HepG2 (cell line): Measurements from ENCODE around the gene PKP3. TPM values are rescaled to one million over a fixed set of nuclear protein-coding genes. Genes with fewer than 3 reads are reported as not detected.

Experiments
- CCDC6 ChIP-seq: sonication (generic); formaldehyde crosslinking; IDR thresholded peaks from 2 replicates; pipeline ENCODE4 v1.8.1; 2022; ENCODE audit warnings: mild to moderate bottlenecking, missing genetic modification reagents, moderate library complexity
- FOXC1 ChIP-seq: sonication (generic); formaldehyde crosslinking; IDR thresholded peaks from 2 replicates; pipeline ENCODE4 v1.8.0; 2022; ENCODE audit warnings: mild to moderate bottlenecking, missing genetic modification reagents, borderline replicate concordance
- GTF2F1 ChIP-seq: fragments of 150-350 bp; IDR thresholded peaks from 2 replicates; pipeline ENCODE4 v1.6.1; 2014; ENCODE audit warnings: low read length
- MAFF ChIP-seq: IDR thresholded peaks from 2 replicates; pipeline ENCODE4 v1.6.1; 2011; ENCODE audit warnings: low read depth, low read length, improper control_type of control experiment
- ZNF883 ChIP-seq: sonication (generic); formaldehyde crosslinking; IDR thresholded peaks from 2 replicates; pipeline ENCODE4 v1.5.1; 2020; ENCODE audit warnings: mild to moderate bottlenecking, missing genetic modification reagents; ENCODE audit errors: not compliant biosample characterization
- polyA plus RNA-seq, 8 experiments: library from polyadenylated mRNA; depleted of rRNA in 3 of 8; stranded (reverse) in 7 of 8; unstranded in 1 of 8; fragments of >200 nt; fragmentation: Illumina TruSeq in 4 of 8; extraction: Trizol in 4 of 8; gene quantifications; 2 replicates each; pipeline versions ENCODE4 v1.2.1 to v1.2.3, GENCODE V29; 2011 to 2016; ENCODE audit warnings: low read depth in 4 of 8, missing spikeins in 1 of 8, mixed read lengths in 1 of 8; ENCODE audit not compliant: insufficient read depth in 1 of 8
- total RNA-seq, 5 experiments: library from RNA; depleted of rRNA; stranded (reverse); fragments of >200 nt; fragmentation: Illumina TruSeq; extraction: Trizol; gene quantifications; 2 replicates each; pipeline ENCODE4 v1.2.3, GENCODE V29; 2016; ENCODE audit warnings: low read depth in 1 of 5
- TF ChIP-seq, protein P1 (sequence below): sonication (generic); formaldehyde crosslinking; IDR thresholded peaks from 2 replicates; pipeline ENCODE4 v1.5.1; 2020; ENCODE audit warnings: missing genetic modification reagents, mild to moderate bottlenecking, borderline replicate concordance
- TF ChIP-seq, protein P2 (sequence below): sonication (generic); formaldehyde crosslinking; IDR thresholded peaks from 2 replicates; pipeline ENCODE4 v1.4.0; 2020; ENCODE audit warnings: low read depth, missing genetic modification reagents
- TF ChIP-seq, protein P3 (sequence below): sonication (generic); formaldehyde crosslinking; IDR thresholded peaks from 2 replicates; pipeline ENCODE4 v1.4.0; 2020; ENCODE audit warnings: missing genetic modification reagents
- TF ChIP-seq, protein P4 (sequence below): sonication (generic); formaldehyde crosslinking; IDR thresholded peaks from 2 replicates; pipeline ENCODE4 v1.4.0; 2020; ENCODE audit warnings: mild to moderate bottlenecking, missing genetic modification reagents
- TF ChIP-seq, protein P5 (sequence below): IDR thresholded peaks from 2 replicates; pipeline ENCODE4 v1.4.0; 2020; ENCODE audit warnings: mild to moderate bottlenecking, missing genetic modification reagents
- TF ChIP-seq, protein P6 (sequence below): sonication (generic); formaldehyde crosslinking; IDR thresholded peaks from 2 replicates; pipeline ENCODE4 v1.4.0; 2020; ENCODE audit warnings: mild to moderate bottlenecking, missing genetic modification reagents

The PKP3 gene
- total and polyA plus RNA-seq, 2 of the 13 experiments (the other 11 are each of a cell fraction or from before 2014, with no cell fraction given): 18.0 to 28.7 TPM

DNA sequence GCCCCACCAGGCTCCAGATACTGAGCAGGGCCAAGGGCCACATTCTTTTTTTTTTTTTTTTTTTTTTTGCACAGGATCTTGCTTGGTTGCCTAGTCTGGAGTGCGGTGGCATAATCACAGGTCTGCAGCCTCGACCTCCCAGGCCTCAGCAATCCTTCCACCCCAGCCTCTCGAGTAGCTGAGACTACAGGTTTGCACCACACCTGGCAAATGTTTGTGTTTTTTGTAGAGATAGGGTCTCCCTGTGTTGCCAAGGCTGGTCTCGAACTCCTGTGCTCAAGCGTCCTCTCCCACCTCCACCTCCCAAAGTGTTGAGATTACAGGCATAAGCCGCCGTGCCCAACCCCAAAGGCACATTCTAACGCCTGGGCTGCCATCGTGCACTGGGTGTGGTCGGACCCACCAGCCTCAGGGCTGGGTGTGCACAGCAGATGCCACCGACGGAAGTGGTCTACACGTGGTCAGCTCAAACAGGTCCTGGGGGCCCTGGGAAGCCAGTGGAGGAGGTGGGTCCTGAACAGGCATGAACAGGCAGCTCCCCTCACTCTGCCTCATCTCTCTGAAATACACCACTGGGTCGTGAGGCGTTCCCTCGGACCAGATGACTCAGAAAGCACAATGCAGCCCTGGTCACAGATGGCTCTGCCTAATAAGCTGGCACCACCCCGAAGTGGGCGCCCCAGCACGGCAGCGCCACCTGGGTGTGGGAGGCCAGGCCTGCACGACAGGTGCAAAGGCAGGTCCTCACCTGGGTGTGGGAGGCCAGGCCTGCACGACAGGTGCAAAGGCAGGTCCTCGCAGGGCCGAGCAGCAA lies 29.9 kb upstream of the PKP3 start (continued):
- TF ChIP-seq, protein P1, sequence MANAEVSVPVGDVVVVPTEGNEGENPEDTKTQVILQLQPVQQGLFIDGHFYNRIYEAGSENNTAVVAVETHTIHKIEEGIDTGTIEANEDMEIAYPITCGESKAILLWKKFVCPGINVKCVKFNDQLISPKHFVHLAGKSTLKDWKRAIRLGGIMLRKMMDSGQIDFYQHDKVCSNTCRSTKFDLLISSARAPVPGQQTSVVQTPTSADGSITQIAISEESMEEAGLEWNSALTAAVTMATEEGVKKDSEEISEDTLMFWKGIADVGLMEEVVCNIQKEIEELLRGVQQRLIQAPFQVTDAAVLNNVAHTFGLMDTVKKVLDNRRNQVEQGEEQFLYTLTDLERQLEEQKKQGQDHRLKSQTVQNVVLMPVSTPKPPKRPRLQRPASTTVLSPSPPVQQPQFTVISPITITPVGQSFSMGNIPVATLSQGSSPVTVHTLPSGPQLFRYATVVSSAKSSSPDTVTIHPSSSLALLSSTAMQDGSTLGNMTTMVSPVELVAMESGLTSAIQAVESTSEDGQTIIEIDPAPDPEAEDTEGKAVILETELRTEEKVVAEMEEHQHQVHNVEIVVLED (CRISPR knock-in tag): no peak
- TF ChIP-seq, protein P2, sequence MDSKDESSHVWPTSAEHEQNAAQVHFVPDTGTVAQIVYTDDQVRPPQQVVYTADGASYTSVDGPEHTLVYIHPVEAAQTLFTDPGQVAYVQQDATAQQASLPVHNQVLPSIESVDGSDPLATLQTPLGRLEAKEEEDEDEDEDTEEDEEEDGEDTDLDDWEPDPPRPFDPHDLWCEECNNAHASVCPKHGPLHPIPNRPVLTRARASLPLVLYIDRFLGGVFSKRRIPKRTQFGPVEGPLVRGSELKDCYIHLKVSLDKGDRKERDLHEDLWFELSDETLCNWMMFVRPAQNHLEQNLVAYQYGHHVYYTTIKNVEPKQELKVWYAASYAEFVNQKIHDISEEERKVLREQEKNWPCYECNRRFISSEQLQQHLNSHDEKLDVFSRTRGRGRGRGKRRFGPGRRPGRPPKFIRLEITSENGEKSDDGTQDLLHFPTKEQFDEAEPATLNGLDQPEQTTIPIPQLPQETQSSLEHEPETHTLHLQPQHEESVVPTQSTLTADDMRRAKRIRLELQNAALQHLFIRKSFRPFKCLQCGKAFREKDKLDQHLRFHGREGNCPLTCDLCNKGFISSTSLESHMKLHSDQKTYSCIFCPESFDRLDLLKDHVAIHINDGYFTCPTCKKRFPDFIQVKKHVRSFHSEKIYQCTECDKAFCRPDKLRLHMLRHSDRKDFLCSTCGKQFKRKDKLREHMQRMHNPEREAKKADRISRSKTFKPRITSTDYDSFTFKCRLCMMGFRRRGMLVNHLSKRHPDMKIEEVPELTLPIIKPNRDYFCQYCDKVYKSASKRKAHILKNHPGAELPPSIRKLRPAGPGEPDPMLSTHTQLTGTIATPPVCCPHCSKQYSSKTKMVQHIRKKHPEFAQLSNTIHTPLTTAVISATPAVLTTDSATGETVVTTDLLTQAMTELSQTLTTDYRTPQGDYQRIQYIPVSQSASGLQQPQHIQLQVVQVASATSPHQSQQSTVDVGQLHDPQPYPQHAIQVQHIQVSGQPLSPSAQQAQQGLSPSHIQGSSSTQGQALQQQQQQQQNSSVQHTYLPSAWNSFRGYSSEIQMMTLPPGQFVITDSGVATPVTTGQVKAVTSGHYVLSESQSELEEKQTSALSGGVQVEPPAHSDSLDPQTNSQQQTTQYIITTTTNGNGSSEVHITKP: no peak
- TF ChIP-seq MAFF (no peak), FOXC1 (CRISPR knock-in tag) (no peak), GTF2F1 (no peak), ZNF883 (CRISPR knock-in tag) (peak; percentile 75), CCDC6 (CRISPR knock-in tag) (no peak)
- TF ChIP-seq, protein P3, sequence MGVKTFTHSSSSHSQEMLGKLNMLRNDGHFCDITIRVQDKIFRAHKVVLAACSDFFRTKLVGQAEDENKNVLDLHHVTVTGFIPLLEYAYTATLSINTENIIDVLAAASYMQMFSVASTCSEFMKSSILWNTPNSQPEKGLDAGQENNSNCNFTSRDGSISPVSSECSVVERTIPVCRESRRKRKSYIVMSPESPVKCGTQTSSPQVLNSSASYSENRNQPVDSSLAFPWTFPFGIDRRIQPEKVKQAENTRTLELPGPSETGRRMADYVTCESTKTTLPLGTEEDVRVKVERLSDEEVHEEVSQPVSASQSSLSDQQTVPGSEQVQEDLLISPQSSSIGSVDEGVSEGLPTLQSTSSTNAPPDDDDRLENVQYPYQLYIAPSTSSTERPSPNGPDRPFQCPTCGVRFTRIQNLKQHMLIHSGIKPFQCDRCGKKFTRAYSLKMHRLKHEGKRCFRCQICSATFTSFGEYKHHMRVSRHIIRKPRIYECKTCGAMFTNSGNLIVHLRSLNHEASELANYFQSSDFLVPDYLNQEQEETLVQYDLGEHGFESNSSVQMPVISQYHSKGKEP: no peak
- TF ChIP-seq, protein P4, sequence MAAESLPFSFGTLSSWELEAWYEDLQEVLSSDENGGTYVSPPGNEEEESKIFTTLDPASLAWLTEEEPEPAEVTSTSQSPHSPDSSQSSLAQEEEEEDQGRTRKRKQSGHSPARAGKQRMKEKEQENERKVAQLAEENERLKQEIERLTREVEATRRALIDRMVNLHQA (CRISPR knock-in tag): no peak
- TF ChIP-seq, protein P5, sequence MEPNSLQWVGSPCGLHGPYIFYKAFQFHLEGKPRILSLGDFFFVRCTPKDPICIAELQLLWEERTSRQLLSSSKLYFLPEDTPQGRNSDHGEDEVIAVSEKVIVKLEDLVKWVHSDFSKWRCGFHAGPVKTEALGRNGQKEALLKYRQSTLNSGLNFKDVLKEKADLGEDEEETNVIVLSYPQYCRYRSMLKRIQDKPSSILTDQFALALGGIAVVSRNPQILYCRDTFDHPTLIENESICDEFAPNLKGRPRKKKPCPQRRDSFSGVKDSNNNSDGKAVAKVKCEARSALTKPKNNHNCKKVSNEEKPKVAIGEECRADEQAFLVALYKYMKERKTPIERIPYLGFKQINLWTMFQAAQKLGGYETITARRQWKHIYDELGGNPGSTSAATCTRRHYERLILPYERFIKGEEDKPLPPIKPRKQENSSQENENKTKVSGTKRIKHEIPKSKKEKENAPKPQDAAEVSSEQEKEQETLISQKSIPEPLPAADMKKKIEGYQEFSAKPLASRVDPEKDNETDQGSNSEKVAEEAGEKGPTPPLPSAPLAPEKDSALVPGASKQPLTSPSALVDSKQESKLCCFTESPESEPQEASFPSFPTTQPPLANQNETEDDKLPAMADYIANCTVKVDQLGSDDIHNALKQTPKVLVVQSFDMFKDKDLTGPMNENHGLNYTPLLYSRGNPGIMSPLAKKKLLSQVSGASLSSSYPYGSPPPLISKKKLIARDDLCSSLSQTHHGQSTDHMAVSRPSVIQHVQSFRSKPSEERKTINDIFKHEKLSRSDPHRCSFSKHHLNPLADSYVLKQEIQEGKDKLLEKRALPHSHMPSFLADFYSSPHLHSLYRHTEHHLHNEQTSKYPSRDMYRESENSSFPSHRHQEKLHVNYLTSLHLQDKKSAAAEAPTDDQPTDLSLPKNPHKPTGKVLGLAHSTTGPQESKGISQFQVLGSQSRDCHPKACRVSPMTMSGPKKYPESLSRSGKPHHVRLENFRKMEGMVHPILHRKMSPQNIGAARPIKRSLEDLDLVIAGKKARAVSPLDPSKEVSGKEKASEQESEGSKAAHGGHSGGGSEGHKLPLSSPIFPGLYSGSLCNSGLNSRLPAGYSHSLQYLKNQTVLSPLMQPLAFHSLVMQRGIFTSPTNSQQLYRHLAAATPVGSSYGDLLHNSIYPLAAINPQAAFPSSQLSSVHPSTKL (CRISPR knock-in tag): peak; percentile 25; the same call in 1 of the 2 replicates
- TF ChIP-seq, protein P6, sequence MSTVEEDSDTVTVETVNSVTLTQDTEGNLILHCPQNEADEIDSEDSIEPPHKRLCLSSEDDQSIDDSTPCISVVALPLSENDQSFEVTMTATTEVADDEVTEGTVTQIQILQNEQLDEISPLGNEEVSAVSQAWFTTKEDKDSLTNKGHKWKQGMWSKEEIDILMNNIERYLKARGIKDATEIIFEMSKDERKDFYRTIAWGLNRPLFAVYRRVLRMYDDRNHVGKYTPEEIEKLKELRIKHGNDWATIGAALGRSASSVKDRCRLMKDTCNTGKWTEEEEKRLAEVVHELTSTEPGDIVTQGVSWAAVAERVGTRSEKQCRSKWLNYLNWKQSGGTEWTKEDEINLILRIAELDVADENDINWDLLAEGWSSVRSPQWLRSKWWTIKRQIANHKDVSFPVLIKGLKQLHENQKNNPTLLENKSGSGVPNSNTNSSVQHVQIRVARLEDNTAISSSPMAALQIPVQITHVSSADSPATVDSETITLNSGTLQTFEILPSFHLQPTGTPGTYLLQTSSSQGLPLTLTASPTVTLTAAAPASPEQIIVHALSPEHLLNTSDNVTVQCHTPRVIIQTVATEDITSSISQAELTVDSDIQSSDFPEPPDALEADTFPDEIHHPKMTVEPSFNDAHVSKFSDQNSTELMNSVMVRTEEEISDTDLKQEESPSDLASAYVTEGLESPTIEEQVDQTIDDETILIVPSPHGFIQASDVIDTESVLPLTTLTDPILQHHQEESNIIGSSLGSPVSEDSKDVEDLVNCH (CRISPR knock-in tag): no peak
